Astrocyte of the spinal cord (primary cell): ENCODE results near the gene SLC25A36.

ENCODE experiments used
- DNase-seq: peaks from one replicate; pipeline ENCODE4 v3.0.0; 2011; ENCODE audit warnings: low read depth, low spot score
- H3K4me3 ChIP-seq: 2 replicates; pipeline ENCODE4 v1.5.1; 2011; ENCODE audit warnings: low read depth, mild to moderate bottlenecking, low read length, moderate library complexity
- in situ Hi-C: cut with HindIII; loops from 2 replicates; pipeline ENCODE4 v1.10.0; 2017; ENCODE audit warnings: low sequenced_read_pairs
- TF ChIP-seq, protein P1 (sequence below): IDR thresholded peaks from 2 replicates; pipeline ENCODE4 v1.5.1; 2012; ENCODE audit warnings: low read depth, mild to moderate bottlenecking, low read length, inconsistent platforms

SLC25A36 gene

DNA sequence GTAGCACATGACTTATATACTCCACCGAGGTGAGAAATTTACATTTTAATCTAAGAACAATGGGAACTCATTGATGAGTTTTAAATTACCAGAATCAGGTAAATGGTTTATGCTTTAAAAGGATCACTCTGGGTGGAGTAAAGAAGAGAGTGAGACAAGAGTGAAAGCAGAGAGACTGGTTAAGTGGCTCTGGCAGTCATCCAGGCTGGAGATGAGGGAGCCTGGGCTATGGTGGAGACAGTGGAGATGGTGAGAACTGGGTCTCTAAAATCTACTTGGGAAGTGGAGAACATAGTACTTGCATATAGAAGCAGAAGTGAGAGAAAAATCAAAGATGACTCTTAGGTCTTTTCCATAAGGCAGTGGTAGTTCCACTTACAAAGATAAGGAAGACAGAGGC lies 37.1 kb upstream of the SLC25A36 start:
- no peak overlapping the region for H3K4me3 ChIP-seq
- no peak for DNase-seq
- in situ Hi-C loops, result no loop called here
- TF ChIP-seq, protein P1, sequence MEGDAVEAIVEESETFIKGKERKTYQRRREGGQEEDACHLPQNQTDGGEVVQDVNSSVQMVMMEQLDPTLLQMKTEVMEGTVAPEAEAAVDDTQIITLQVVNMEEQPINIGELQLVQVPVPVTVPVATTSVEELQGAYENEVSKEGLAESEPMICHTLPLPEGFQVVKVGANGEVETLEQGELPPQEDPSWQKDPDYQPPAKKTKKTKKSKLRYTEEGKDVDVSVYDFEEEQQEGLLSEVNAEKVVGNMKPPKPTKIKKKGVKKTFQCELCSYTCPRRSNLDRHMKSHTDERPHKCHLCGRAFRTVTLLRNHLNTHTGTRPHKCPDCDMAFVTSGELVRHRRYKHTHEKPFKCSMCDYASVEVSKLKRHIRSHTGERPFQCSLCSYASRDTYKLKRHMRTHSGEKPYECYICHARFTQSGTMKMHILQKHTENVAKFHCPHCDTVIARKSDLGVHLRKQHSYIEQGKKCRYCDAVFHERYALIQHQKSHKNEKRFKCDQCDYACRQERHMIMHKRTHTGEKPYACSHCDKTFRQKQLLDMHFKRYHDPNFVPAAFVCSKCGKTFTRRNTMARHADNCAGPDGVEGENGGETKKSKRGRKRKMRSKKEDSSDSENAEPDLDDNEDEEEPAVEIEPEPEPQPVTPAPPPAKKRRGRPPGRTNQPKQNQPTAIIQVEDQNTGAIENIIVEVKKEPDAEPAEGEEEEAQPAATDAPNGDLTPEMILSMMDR, result no peak

- H3K4me3 ChIP-seq, result no peak overlapping the region
- TF ChIP-seq, protein P1, result no peak
- in situ Hi-C loops, result no loop called here
- DNase-seq, result no peak
Measured at GRCh38 chr3:140905559-140905958, 36.1 kb upstream of the SLC25A36 start.

DNA sequence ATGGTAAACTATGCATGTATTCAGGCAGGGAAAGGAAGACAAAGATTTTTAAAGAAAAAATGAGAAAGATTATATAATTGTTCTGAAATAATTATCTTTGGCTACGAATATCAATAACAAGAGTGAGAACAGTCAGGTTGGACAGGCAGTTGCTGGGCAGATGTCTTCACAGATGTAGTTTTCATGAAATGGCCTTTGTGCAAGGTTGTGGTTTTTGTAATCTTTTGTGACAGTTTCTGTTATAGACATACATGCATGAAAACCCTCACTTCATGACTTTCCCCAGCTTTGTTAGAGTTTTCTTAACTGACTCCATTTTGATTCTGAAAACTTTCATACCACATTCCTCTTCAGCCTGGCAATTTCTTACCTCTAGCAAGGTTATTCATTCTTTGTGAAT lies 34.9 kb upstream of the SLC25A36 start:
- H3K4me3 ChIP-seq, result no peak overlapping the region
- in situ Hi-C loops, result no loop called here
- TF ChIP-seq, protein P1, result no peak
- no peak for DNase-seq

- peak overlapping the region; percentile 9 for H3K4me3 ChIP-seq
- TF ChIP-seq, protein P1, result peak; percentile 15
- in situ Hi-C loops, result no loop called here
- peak; percentile 8 for DNase-seq
Measured at GRCh38 chr3:140910860-140911259, 30.8 kb upstream of the SLC25A36 start.

GRCh38 chr3:140911822-140912221 lies 29.8 kb upstream of the SLC25A36 start:
- in situ Hi-C loops, result no loop called here
- TF ChIP-seq, protein P1, result no peak
- H3K4me3 ChIP-seq, result no peak overlapping the region
- no peak for DNase-seq

DNA sequence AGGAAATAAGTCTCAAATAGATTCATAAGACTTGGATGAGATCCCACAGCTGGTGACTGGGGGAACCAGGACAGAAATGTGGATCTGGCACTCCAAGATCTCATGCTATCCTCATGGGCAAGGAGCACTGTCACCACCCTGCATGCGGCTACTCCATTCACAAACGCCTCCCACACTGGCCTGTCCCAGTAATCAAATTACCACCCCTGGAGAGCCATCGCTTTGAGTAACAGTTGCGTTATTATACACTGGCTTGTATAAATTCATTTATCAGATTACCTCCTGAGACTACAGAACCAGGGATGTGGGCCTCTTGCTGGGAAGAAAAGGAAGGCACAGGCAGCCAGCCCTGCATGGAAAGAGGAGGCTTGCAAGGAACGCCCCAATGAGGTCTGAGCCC lies 27.9 kb upstream of the SLC25A36 start:
- H3K4me3 ChIP-seq, result no peak overlapping the region
- TF ChIP-seq, protein P1, result no peak
- in situ Hi-C loops, result no loop called here

GRCh38 chr3:140914384-140914945 lies 27.2 kb upstream of the SLC25A36 start:
- in situ Hi-C loops, result no loop called here
- TF ChIP-seq, protein P1, result no peak
- H3K4me3 ChIP-seq, result no peak overlapping the region
- DNase-seq, result no peak

More for the DNA sequence above, 27.9 kb upstream of the SLC25A36 start:
- DNase-seq, result no peak
